ENCODE data around the gene DHX35. TPM values are rescaled to one million over a fixed set of nuclear protein-coding genes. Genes with fewer than 3 reads are reported as not detected.

The DHX35 gene
- total and polyA plus RNA-seq, 2 of the 13 experiments (the other 11 are each of a cell fraction or from before 2014, with no cell fraction given) = 25.8 to 28.7 TPM

- TF ChIP-seq KDM2A (CRISPR knock-in tag; IDR thresholded peaks at IDR 0.05; ENCODE audit: borderline replicate concordance, low read depth) (peak; percentile 99), FLYWCH1 (CRISPR knock-in tag; IDR thresholded peaks at IDR 0.05) (no peak), ZNF720 (CRISPR knock-in tag; IDR thresholded peaks at IDR 0.05) (no peak), ZNF160 (CRISPR knock-in tag; IDR thresholded peaks at IDR 0.05) (peak; percentile 90; the same call in 1 of the 2 replicates), ARNT2 (CRISPR knock-in tag; IDR thresholded peaks at IDR 0.05; ENCODE audit: low read depth) (peak; percentile 99), MTA1 (CRISPR knock-in tag; IDR thresholded peaks at IDR 0.05; ENCODE audit: borderline replicate concordance) (peak; percentile 84), FOXA1 (IDR thresholded peaks at IDR 0.05) (no peak), FOXA1 (CRISPR knock-in tag; IDR thresholded peaks at IDR 0.05) (peak; percentile 63), TCF12 (IDR thresholded peaks at IDR 0.05) (no peak), TCF12 (CRISPR knock-in tag; IDR thresholded peaks at IDR 0.05) (peak; percentile 88), KMT2B (CRISPR knock-in tag; IDR thresholded peaks at IDR 0.05) (peak; percentile 91), FOXO4 (CRISPR knock-in tag; conservative IDR thresholded peaks at IDR 0.05) (no peak), FOXP1 (IDR thresholded peaks at IDR 0.05) (no peak), FOXP1 (CRISPR knock-in tag; IDR thresholded peaks at IDR 0.05) (no peak), ZNF251 (CRISPR knock-in tag; IDR thresholded peaks at IDR 0.05) (0 out of 2 replicates have a peak, but pooled peaks have one; percentile 89), MAFG (CRISPR knock-in tag; IDR thresholded peaks at IDR 0.05) (no peak), PAF1 (CRISPR knock-in tag; IDR thresholded peaks at IDR 0.05) (no peak), ZXDC (CRISPR knock-in tag; IDR thresholded peaks at IDR 0.05) (peak; percentile 93; the same call in 1 of the 2 replicates), RARG (CRISPR knock-in tag; IDR thresholded peaks at IDR 0.05; ENCODE audit: low read depth) (peak; percentile 80; the same call in 1 of the 2 replicates), ZNF468 (CRISPR knock-in tag; IDR thresholded peaks at IDR 0.05) (0 out of 2 replicates have a peak, but pooled peaks have one; percentile 78), DMTF1 (CRISPR knock-in tag; IDR thresholded peaks at IDR 0.05) (peak; percentile 47; the same call in 1 of the 2 replicates), REXO4 (CRISPR knock-in tag; IDR thresholded peaks at IDR 0.05; ENCODE audit: borderline replicate concordance) (no peak; the same call in 1 of the 2 replicates), TBL1XR1 (IDR thresholded peaks at IDR 0.05; ENCODE audit: borderline replicate concordance, low read length, partially characterized antibody) (no peak), ARNTL (CRISPR knock-in tag; IDR thresholded peaks at IDR 0.05) (peak; percentile 75; the same call in 1 of the 2 replicates), ZNF225 (CRISPR knock-in tag; IDR thresholded peaks at IDR 0.05) (peak; percentile 97)
Observed at GRCh38 chr20:39049684-39050554, 87.8 kb downstream of the DHX35 start (continued).

All from HepG2 (cell line).